Testis (tissue), 2 donors: ENCODE results near the gene NKAIN4.

Experiments used
- POLR2A ChIP-seq: fragments of 450-650 bp; IDR thresholded peaks from one replicate; pipeline ENCODE4 v1.6.1; 2017; ENCODE audit warnings: antibody characterized with exemption, mild to moderate bottlenecking, moderate library complexity
- TF ChIP-seq, protein P1 (sequence below), 3 experiments: fragments of 450-650 bp in 2 of 3; fragments of 200-600 bp in 1 of 3; sonication (generic) in 1 of 3; IDR thresholded peaks; one replicate each; pipeline ENCODE4 v1.5.1; 2016 to 2019; ENCODE audit warnings: antibody characterized with exemption in 3 of 3, mild to moderate bottlenecking in 2 of 3, moderate library complexity in 1 of 3

DNA sequence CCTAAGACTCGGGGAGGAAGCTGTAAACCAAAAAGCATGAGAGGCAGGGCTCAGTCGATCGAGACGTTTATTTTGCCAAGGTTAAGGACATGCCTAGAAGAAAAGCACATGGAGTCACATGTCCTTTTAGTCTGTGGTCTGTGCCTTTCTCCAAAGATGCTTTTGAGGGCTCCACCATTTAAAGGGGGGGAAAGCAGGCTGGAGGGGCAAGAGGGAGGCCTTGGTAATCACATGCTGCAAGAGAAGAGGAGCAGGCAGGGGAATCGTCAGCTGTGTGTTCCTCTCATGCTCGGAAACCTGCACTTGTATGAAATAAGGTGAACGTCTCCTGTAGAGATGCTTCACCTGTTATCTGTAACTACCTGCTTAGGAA is 29.2 kb downstream of the NKAIN4 start:
- TF ChIP-seq, protein P1, sequence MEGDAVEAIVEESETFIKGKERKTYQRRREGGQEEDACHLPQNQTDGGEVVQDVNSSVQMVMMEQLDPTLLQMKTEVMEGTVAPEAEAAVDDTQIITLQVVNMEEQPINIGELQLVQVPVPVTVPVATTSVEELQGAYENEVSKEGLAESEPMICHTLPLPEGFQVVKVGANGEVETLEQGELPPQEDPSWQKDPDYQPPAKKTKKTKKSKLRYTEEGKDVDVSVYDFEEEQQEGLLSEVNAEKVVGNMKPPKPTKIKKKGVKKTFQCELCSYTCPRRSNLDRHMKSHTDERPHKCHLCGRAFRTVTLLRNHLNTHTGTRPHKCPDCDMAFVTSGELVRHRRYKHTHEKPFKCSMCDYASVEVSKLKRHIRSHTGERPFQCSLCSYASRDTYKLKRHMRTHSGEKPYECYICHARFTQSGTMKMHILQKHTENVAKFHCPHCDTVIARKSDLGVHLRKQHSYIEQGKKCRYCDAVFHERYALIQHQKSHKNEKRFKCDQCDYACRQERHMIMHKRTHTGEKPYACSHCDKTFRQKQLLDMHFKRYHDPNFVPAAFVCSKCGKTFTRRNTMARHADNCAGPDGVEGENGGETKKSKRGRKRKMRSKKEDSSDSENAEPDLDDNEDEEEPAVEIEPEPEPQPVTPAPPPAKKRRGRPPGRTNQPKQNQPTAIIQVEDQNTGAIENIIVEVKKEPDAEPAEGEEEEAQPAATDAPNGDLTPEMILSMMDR (IDR thresholded peaks at IDR 0.05) = no peak
- TF ChIP-seq POLR2A = no peak
